Heart right ventricle (tissue), 16 donors: ENCODE data around the gene FAM83F. TPM values are rescaled to one million over a fixed set of nuclear protein-coding genes. Genes with fewer than 3 reads are reported as not detected.

Source experiments
- ATAC-seq, 8 donors: fragments of 200-7000 bp; cut with Tn5 transposase; one replicate each; pipeline ENCODE4 v1.9.1; 2020; ENCODE audit warnings: mild to moderate bottlenecking in 8 of 8, moderate library complexity in 8 of 8, moderate number of reproducible peaks in 1 of 8
- DNase-seq, 2 donors: peaks; one replicate each; pipeline ENCODE4 v3.0.0-alpha.2; 2020
- H3K27ac ChIP-seq, 10 donors: fragments of 200-600 bp; sonication (generic) in 2 of 10; one replicate each; pipeline versions ENCODE4 v1.5.0 to v1.8.0; 2020 to 2022; ENCODE audit warnings: mild to moderate bottlenecking in 3 of 10
- H3K27me3 ChIP-seq, 7 donors: fragments of 200-600 bp; one replicate each; pipeline ENCODE4 v1.8.0; 2021 to 2022; ENCODE audit warnings: mild to moderate bottlenecking in 2 of 7
- H3K36me3 ChIP-seq, 9 donors: fragments of 200-600 bp; sonication (generic) in 1 of 9; one replicate each; pipeline versions ENCODE4 v1.5.0 to v1.8.0; 2020 to 2022; ENCODE audit warnings: mild to moderate bottlenecking in 2 of 9
- H3K4me1 ChIP-seq, 9 donors: fragments of 200-600 bp; sonication (generic) in 1 of 9; one replicate each; pipeline versions ENCODE4 v1.5.0 to v1.8.0; 2020 to 2022; ENCODE audit warnings: mild to moderate bottlenecking in 4 of 9
- H3K4me3 ChIP-seq, 10 donors: fragments of 200-600 bp; sonication (generic) in 2 of 10; one replicate each; pipeline versions ENCODE4 v1.5.0 to v1.8.0; 2020 to 2022; ENCODE audit warnings: mild to moderate bottlenecking in 7 of 10, moderate library complexity in 2 of 10
- H3K9me3 ChIP-seq, 11 donors: fragments of 200-600 bp in 10 of 11; sonication (generic) in 2 of 11; one replicate each; pipeline versions ENCODE4 v1.5.0 to v1.8.0; 2013 to 2022; ENCODE audit warnings: mild to moderate bottlenecking in 2 of 11, control low read depth in 1 of 11, moderate library complexity in 1 of 11
- WGBS, 2 donors: extraction: QIAGEN DNeasy Blood & Tissue Kit; methylation state at CpG; one replicate each; pipeline ENCODE4 v1.1.7; 2013; ENCODE audit warnings: inconsistent platforms in 1 of 2; 5-methylcytosine and 5-hydroxymethylcytosine counted together
- intact Hi-C, 10 donors: fragments of 100-400 bp; cut with DNase I; formaldehyde crosslinking; loops; one replicate each; pipeline versions ENCODE4 v1.11.1 to v1.14.2; 2022
- polyA plus RNA-seq, 2 donors: library from polyadenylated mRNA; stranded (reverse); fragments of 200-250 nt; gene quantifications; one replicate each; pipeline ENCODE4 v1.2.3, GENCODE V29; 2013
- total RNA-seq, 10 donors: library from RNA; stranded (reverse); fragmentation: NEBNext Ultra II Directional in 3 of 10; extraction: Animal tissue kit (Norgen Biotek cat#: 25700) in 3 of 10; gene quantifications; one replicate each; pipeline versions ENCODE4 v1.2.1 to v1.2.4, GENCODE V29; 2021 to 2023
- TF ChIP-seq, protein P1 (sequence below), 9 donors: fragments of 200-600 bp; sonication (generic) in 2 of 9; IDR thresholded peaks; one replicate each; pipeline versions ENCODE4 v1.5.0 to v1.8.0; 2021 to 2022; ENCODE audit warnings: antibody characterized with exemption in 9 of 9, mild to moderate bottlenecking in 5 of 9, moderate library complexity in 1 of 9
- donor health status: Arrhythmogenic right ventricular cardiomyopathy.
- donor health status: ischemic (EF 13 %, LVEDD 7.1; RV severe dilation, severe dysfunction).
- donor health status: healthy with polysubstance abuse.
- donor health status: DM: no; HTN: yes; CAD: no.
- donor health status: DM: no; HTN: no; CAD: no.
- donor health status: ischemic (EF 25% LVEDD 6.9; RV normal size, moderate dysfunction).
- donor health status: ischemic (EF 25% LVEDD 5.7; RV mildly dilated, moderate dysfunction).
- donor health status: healthy.
- donor health status: DM: yes; HTN: yes; CAD: no.
- donor health status: Ischemic cardiomyopathy.
- donor health status: ischemic (EF 35%, LVEDD 5.7; RV mildly dilated, moderate dysfunction).
- donor health status: nonischemic (EF 11% LVEDD 7.7; RV severe dilation, severe dysfunction).
- donor health status: DM: yes; HTN: yes; CAD: no.
- donor health status: PGD.
- donor health status: ischemic (EF 29% LVEDD 5.4; RV normal size, mild dysfunction).
- donor health status: nonischemic (EF 23%, LVEDD 6.1; RV moderate dilation, normal function).

FAM83F gene
- total and polyA plus RNA-seq, 12 donors, result 1.1 to 9.7 (median 2.3) TPM

DNA sequence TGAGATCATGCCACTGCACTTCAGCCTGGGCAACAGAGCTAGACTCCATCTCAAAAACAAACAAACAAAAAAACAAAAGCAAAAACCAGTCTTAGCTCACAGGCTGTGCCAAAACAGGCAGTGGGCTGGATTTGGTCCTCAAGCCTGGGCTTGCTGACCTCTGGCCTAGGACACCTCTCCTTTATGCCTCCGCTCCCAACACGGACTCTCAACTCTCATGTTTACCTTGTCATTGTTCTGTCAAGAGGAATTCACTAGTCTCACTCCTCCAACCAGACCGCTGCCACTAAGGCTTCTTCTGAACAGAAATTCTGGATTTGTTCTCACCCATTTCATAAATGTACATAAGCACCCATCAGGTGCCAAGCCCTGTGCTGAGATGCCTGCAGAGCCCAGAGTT lies 42.6 kb downstream of the FAM83F start:
- H3K36me3 ChIP-seq, result no peaks in the 10 kb centered on the region
- intact Hi-C loops, result loop anchor here in 3 of 10 donors (2.0 to 5.0 kb wide), 3 partner anchors 500 to 505 kb away; partner anchors contain the start of gene RPS19BP1 (in 1 of the 3)
- TF ChIP-seq, protein P1, sequence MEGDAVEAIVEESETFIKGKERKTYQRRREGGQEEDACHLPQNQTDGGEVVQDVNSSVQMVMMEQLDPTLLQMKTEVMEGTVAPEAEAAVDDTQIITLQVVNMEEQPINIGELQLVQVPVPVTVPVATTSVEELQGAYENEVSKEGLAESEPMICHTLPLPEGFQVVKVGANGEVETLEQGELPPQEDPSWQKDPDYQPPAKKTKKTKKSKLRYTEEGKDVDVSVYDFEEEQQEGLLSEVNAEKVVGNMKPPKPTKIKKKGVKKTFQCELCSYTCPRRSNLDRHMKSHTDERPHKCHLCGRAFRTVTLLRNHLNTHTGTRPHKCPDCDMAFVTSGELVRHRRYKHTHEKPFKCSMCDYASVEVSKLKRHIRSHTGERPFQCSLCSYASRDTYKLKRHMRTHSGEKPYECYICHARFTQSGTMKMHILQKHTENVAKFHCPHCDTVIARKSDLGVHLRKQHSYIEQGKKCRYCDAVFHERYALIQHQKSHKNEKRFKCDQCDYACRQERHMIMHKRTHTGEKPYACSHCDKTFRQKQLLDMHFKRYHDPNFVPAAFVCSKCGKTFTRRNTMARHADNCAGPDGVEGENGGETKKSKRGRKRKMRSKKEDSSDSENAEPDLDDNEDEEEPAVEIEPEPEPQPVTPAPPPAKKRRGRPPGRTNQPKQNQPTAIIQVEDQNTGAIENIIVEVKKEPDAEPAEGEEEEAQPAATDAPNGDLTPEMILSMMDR (IDR thresholded peaks at IDR 0.05), result no peak
- H3K9me3 ChIP-seq, result no peaks in the 10 kb centered on the region
- H3K27me3 ChIP-seq, result peaks cover 0 to 39% (median 0%) of the 10 kb centered on the region in 7 donors
- no peak overlapping the region for H3K4me3 ChIP-seq
- H3K4me1 ChIP-seq, result peaks cover 0 to 29% (median 21%) of the 10 kb centered on the region in 9 donors
- 88 to 95% methylated on average over 3 of the region's 3 CpGs for WGBS, 2 donors
- DNase-seq (no peak), ATAC-seq (no peak)
- no peak overlapping the region for H3K27ac ChIP-seq

DNA sequence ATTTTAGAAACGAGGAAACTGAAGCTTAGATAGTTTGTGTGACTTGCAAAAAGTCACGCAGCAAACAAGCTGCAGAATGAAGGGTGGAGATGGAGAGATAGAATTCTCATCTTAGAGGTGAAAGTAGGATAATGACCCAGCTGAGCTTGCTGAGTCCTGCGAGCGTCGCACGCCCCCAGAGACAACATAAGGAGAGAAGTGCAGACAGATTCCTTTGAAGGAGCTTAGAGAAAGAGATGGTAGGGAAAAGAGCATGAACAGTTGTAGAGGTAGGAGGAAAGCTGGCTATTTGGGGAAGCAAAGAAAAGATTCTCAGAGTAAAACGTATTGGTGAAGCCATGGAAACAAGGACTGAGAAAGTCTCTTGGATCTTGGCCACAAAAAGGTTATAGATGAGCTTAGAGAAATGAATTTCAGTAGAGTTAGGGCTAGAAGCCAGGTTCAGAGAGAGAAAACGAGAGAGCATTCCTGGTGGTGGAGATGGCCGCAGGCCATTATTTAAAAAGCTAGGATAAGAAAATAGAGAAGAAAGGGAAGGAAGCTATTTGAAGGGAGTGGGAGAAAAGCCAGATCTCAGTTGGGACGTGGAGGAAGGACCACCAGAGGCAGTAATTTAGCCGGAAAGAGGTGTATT lies 44.8 kb downstream of the FAM83F start:
- Histone ChIP-seq H3K4me1 (peaks cover 0 to 42% (median 36%) of the 10 kb centered on the region in 9 donors), H3K27ac (no peak overlapping the region), H3K4me3 (no peak overlapping the region), H3K27me3 (peaks cover 0 to 29% (median 0%) of the 10 kb centered on the region in 7 donors), H3K9me3 (no peaks in the 10 kb centered on the region), H3K36me3 (no peaks in the 10 kb centered on the region)
- no peak for ATAC-seq
- TF ChIP-seq, protein P1 (IDR thresholded peaks at IDR 0.05), result no peak
- WGBS, 2 donors, result 54 to 63% methylated on average over 11 of the region's 11 CpGs
- no peak for DNase-seq
- intact Hi-C loops, result loop anchor here in 9 of 10 donors (5.0 to 10.0 kb wide), 11 partner anchors 138 to 887 kb away; partner anchors contain the start of genes ADSL (in 6 of the 9), TNRC6B (in 4 of the 9), RPS19BP1 (in 2 of the 9) and CBX7 (in 1 of the 9)

DNA sequence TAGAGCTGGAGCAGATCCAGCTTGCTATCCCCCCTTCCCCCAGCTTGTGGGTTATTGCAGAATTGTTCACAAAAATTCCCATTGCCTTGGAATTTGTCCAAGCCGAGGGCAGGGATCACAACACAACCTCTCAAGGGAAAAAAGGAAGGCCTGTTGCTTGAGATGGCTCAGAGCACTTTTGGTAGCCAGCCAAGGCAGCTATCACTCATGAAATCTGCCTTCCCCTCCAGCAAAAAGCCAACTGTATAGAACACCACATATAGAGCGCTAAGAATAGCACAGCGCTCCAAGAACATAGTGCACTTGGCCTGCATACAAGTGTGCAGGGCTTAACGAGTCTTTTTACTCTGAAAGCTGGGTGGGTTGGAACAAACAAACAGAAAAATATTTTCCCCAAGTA lies 46.2 kb downstream of the FAM83F start:
- peaks cover 3 to 46% (median 38%) of the 10 kb centered on the region in 9 donors for H3K4me1 ChIP-seq
- no peaks in the 10 kb centered on the region for H3K36me3 ChIP-seq
- peaks cover 0 to 22% (median 0%) of the 10 kb centered on the region in 7 donors for H3K27me3 ChIP-seq
- 10 to 11% methylated on average over 4 of the region's 4 CpGs for WGBS, 2 donors
- TF ChIP-seq, protein P1 (IDR thresholded peaks at IDR 0.05), result no peak
- intact Hi-C loops, result loop anchor here in 9 of 10 donors (5.0 to 10.0 kb wide), 10 partner anchors 136 to 889 kb away; partner anchors contain the start of genes ADSL (in 6 of the 9), TNRC6B (in 4 of the 9), CBX7 (in 1 of the 9) and RPS19BP1 (in 1 of the 9)
- no peak overlapping the region for H3K4me3 ChIP-seq
- ATAC-seq (no peak), DNase-seq (peak; percentile 33 to 58)
- no peaks in the 10 kb centered on the region for H3K9me3 ChIP-seq
- H3K27ac ChIP-seq, result peak overlapping the region in 7 of 10 donors; percentile 12 to 54 (median 30)

DNA sequence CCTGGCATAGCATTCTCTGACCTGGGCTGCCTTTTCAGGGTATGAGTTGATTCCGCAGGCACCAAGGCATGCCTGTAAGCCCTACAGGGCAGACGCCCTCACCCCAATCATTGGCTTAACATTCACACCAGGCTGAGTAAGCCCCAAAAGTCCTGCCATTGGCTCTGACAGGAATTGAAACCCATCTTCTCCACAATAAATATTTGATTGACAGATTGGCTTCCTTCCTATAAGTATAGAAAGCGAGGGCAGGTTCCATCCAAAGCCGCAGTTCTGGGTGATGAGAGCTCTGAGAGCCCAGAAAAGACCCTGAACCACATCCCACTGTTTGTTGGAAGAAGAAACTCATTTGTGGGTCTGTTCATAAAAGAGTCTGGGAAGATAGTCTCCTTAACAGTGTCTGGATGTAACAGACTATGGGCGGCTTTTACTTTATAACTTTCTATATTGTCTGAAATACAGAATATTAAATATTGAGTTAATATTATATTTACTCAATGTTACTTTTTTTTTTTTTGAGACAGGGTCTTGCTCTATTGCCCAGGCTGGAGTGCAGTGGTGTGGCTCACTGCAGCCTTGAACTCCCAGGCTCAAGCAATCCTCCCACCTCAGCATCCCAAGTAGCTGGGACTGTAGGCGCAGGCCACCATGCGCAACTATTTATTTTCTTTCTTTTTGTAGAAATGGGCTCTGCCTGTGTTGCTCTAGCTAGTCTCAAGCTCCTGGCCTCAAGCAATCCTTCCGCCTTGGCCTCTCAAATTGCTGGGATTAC lies 46.8 kb downstream of the FAM83F start:
- H3K36me3 ChIP-seq, result no peaks in the 10 kb centered on the region
- peaks cover 7 to 52% (median 42%) of the 10 kb centered on the region in 9 donors for H3K4me1 ChIP-seq
- ATAC-seq (no peak), DNase-seq (no peak)
- TF ChIP-seq, protein P1 (IDR thresholded peaks at IDR 0.05), result no peak
- intact Hi-C loops, result loop anchor here in 9 of 10 donors (5.0 to 10.0 kb wide), 10 partner anchors 136 to 889 kb away; partner anchors contain the start of genes ADSL (in 6 of the 9), TNRC6B (in 4 of the 9), CBX7 (in 1 of the 9) and RPS19BP1 (in 1 of the 9)
- 68 to 74% methylated on average over 8 of the region's 8 CpGs for WGBS, 2 donors
- H3K27me3 ChIP-seq, result peaks cover 0 to 22% (median 0%) of the 10 kb centered on the region in 7 donors
- peak overlapping the region in 7 of 10 donors; percentile 12 to 54 (median 30) for H3K27ac ChIP-seq
- no peak overlapping the region for H3K4me3 ChIP-seq
- H3K9me3 ChIP-seq, result no peaks in the 10 kb centered on the region
